ENCODE results near the gene ADGRL3.

ADGRL3 gene

GRCh38 chr4:61864286-61864685 is 664.2 kb downstream of the ADGRL3 start:
- FAIRE-seq: no peak
- DNase-seq (ENCODE audit: low spot score): no peak

- FAIRE-seq (no peak), DNase-seq (ENCODE audit: low spot score) (no peak)
Measured at GRCh38 chr4:61866378-61867030, 666.4 kb downstream of the ADGRL3 start.

- FAIRE-seq (no peak), DNase-seq (ENCODE audit: low spot score) (no peak)
Measured at GRCh38 chr4:61872983-61873382, 672.9 kb downstream of the ADGRL3 start.

GRCh38 chr4:61877266-61877665 is 677.1 kb downstream of the ADGRL3 start:
- FAIRE-seq (no peak), DNase-seq (ENCODE audit: low spot score) (no peak)

GRCh38 chr4:61877893-61878292 is 677.8 kb downstream of the ADGRL3 start:
- FAIRE-seq (no peak), DNase-seq (ENCODE audit: low spot score) (no peak)

GRCh38 chr4:61882381-61882780 is 682.3 kb downstream of the ADGRL3 start:
- DNase-seq (ENCODE audit: low spot score): no peak
- FAIRE-seq: no peak

GRCh38 chr4:61886131-61886530 is 686.0 kb downstream of the ADGRL3 start:
- DNase-seq (ENCODE audit: low spot score): no peak
- FAIRE-seq: no peak

- no peak for FAIRE-seq
Measured at GRCh38 chr4:61889117-61889516, 689.0 kb downstream of the ADGRL3 start.

GRCh38 chr4:61890321-61890720 is 690.2 kb downstream of the ADGRL3 start:
- FAIRE-seq (no peak), DNase-seq (ENCODE audit: low spot score) (no peak)

More at GRCh38 chr4:61889117-61889516, 689.0 kb downstream of the ADGRL3 start:
- no peak for DNase-seq (ENCODE audit: low spot score)

GRCh38 chr4:61891953-61892352 is 691.8 kb downstream of the ADGRL3 start:
- FAIRE-seq (no peak), DNase-seq (ENCODE audit: low spot score) (no peak)

- no peak for FAIRE-seq
- DNase-seq (ENCODE audit: low spot score): no peak
Measured at GRCh38 chr4:61896634-61897033, 696.5 kb downstream of the ADGRL3 start.

GRCh38 chr4:61909031-61909430 is 708.9 kb downstream of the ADGRL3 start:
- FAIRE-seq (no peak), DNase-seq (ENCODE audit: low spot score) (no peak)

GRCh38 chr4:61911313-61911756 is 711.2 kb downstream of the ADGRL3 start:
- DNase-seq (ENCODE audit: low spot score) (no peak), FAIRE-seq (no peak)

- FAIRE-seq: no peak
- no peak for DNase-seq (ENCODE audit: low spot score)
Measured at GRCh38 chr4:61913619-61914018, 713.5 kb downstream of the ADGRL3 start.

- no peak for FAIRE-seq
- DNase-seq (ENCODE audit: low spot score): no peak
Measured at GRCh38 chr4:61915501-61915900, 715.4 kb downstream of the ADGRL3 start.

- no peak for FAIRE-seq
- DNase-seq (ENCODE audit: low spot score): no peak
Measured at GRCh38 chr4:61918507-61918906, 718.4 kb downstream of the ADGRL3 start.

- DNase-seq (ENCODE audit: low spot score) (no peak), FAIRE-seq (no peak)
Measured at GRCh38 chr4:61918987-61919386, 718.9 kb downstream of the ADGRL3 start.

GRCh38 chr4:61919561-61919960 is 719.4 kb downstream of the ADGRL3 start:
- FAIRE-seq (no peak), DNase-seq (ENCODE audit: low spot score) (no peak)

GRCh38 chr4:61921920-61922319 is 721.8 kb downstream of the ADGRL3 start:
- FAIRE-seq (no peak), DNase-seq (ENCODE audit: low spot score) (no peak)

GRCh38 chr4:61922766-61923165 is 722.6 kb downstream of the ADGRL3 start:
- FAIRE-seq (no peak), DNase-seq (ENCODE audit: low spot score) (no peak)

GRCh38 chr4:61923179-61923578 is 723.1 kb downstream of the ADGRL3 start:
- no peak for FAIRE-seq
- no peak for DNase-seq (ENCODE audit: low spot score)

GRCh38 chr4:61924131-61924530 is 724.0 kb downstream of the ADGRL3 start:
- no peak for DNase-seq (ENCODE audit: low spot score)
- no peak for FAIRE-seq

GRCh38 chr4:61933527-61933926 is 733.4 kb downstream of the ADGRL3 start:
- DNase-seq (ENCODE audit: low spot score) (no peak), FAIRE-seq (no peak)

GRCh38 chr4:61934198-61934597 is 734.1 kb downstream of the ADGRL3 start:
- no peak for FAIRE-seq
- DNase-seq (ENCODE audit: low spot score): no peak

Data from RCC 7860 (cell line).